Upper lobe of left lung (tissue), 4 donors: ENCODE data around the gene WSB1.

Experiments
- CTCF ChIP-seq, 6 experiments: fragments of 450-650 bp in 4 of 6; fragments of 200-600 bp in 2 of 6; sonication (generic) in 2 of 6; IDR thresholded peaks; one replicate each; pipeline ENCODE4 v1.5.1; 2016 to 2019; ENCODE audit warnings: antibody characterized with exemption in 6 of 6
- EP300 ChIP-seq, 4 donors: sonication (generic); formaldehyde crosslinking; IDR thresholded peaks; one replicate each; pipeline ENCODE4 v1.5.1; 2017; ENCODE audit warnings: antibody characterized with exemption in 4 of 4, control low read depth in 2 of 4
- POLR2A ChIP-seq, 4 donors: fragments of 450-650 bp; IDR thresholded peaks; one replicate each; pipeline ENCODE4 v1.5.1; 2016 to 2017; ENCODE audit warnings: antibody characterized with exemption in 4 of 4, mild to moderate bottlenecking in 2 of 4
- POLR2AphosphoS5 ChIP-seq, 2 donors: sonication (generic); formaldehyde crosslinking; IDR thresholded peaks; one replicate each; pipeline ENCODE4 v1.5.1; 2017; ENCODE audit warnings: antibody characterized with exemption in 2 of 2

GRCh38 chr17:27353033-27353460 is 59.1 kb downstream of the WSB1 start:
- TF ChIP-seq CTCF (IDR thresholded peaks at IDR 0.05): no peak
- no peak for TF ChIP-seq POLR2AphosphoS5 (IDR thresholded peaks at IDR 0.05)
- TF ChIP-seq POLR2A (IDR thresholded peaks at IDR 0.05): no peak
- TF ChIP-seq EP300 (IDR thresholded peaks at IDR 0.05): no peak
